Measurements from ENCODE around the gene SCFD1. TPM values are rescaled to one million over a fixed set of nuclear protein-coding genes. Genes with fewer than 3 reads are reported as not detected.

Gene SCFD1
- total RNA-seq, 4 donors from 2014 or later: 21.5 to 30.7 (median 28.2) TPM

GRCh38 chr14:30737916-30738315 is 115.8 kb downstream of the SCFD1 start:
- intact Hi-C loops (cut with DNase I; ENCODE audit: low total_unique reads): no loop called here
- ATAC-seq: no peak

GRCh38 chr14:30738978-30739377 is 116.9 kb downstream of the SCFD1 start:
- Histone ChIP-seq H3K9me3 (no peaks in the 10 kb centered on the region), H3K27ac (no peak overlapping the region), H3K27me3 (no peaks in the 10 kb centered on the region), H3K36me3 (peaks cover 0 to 19% of the 10 kb centered on the region in 2 donors), H3K4me3 (no peak overlapping the region), H3K4me1 (no peaks in the 10 kb centered on the region)
- no peak for TF ChIP-seq POLR2A (IDR thresholded peaks at IDR 0.05)
- TF ChIP-seq CTCF (IDR thresholded peaks at IDR 0.05 in 4 of 5, conservative IDR thresholded peaks at IDR 0.05 in 1 of 5): no peak
- no peak for ATAC-seq
- DNase-seq: no peak
- intact Hi-C loops (cut with DNase I; ENCODE audit: low total_unique reads): no loop called here
- in situ Hi-C loops (cut with MboI; ENCODE audit: low sequenced_read_pairs in 4 of 4): no loop called here

More at GRCh38 chr14:30737916-30738315, 115.8 kb downstream of the SCFD1 start:
- Histone ChIP-seq H3K4me3 (no peak overlapping the region), H3K27ac (no peak overlapping the region), H3K27me3 (no peaks in the 10 kb centered on the region), H3K36me3 (peaks cover 0 to 19% of the 10 kb centered on the region in 2 donors), H3K4me1 (no peaks in the 10 kb centered on the region), H3K9me3 (no peaks in the 10 kb centered on the region)
- no peak for TF ChIP-seq CTCF (IDR thresholded peaks at IDR 0.05 in 4 of 5, conservative IDR thresholded peaks at IDR 0.05 in 1 of 5)
- no peak for TF ChIP-seq POLR2A (IDR thresholded peaks at IDR 0.05)
- in situ Hi-C loops (cut with MboI; ENCODE audit: low sequenced_read_pairs in 4 of 4): no loop called here
- DNase-seq: no peak

GRCh38 chr14:30748343-30748742 is 126.2 kb downstream of the SCFD1 start:
- Histone ChIP-seq H3K36me3 (no peaks in the 10 kb centered on the region), H3K4me3 (no peak overlapping the region), H3K27ac (no peak overlapping the region), H3K27me3 (no peaks in the 10 kb centered on the region), H3K4me1 (no peaks in the 10 kb centered on the region), H3K9me3 (no peaks in the 10 kb centered on the region)
- ATAC-seq: no peak
- in situ Hi-C loops (cut with MboI; ENCODE audit: low sequenced_read_pairs in 4 of 4): no loop called here
- DNase-seq: no peak
- TF ChIP-seq POLR2A (IDR thresholded peaks at IDR 0.05) (no peak), CTCF (IDR thresholded peaks at IDR 0.05 in 4 of 5, conservative IDR thresholded peaks at IDR 0.05 in 1 of 5) (no peak)
- intact Hi-C loops (cut with DNase I; ENCODE audit: low total_unique reads): no loop called here

- ATAC-seq (no peak), DNase-seq (no peak)
- Histone ChIP-seq H3K36me3 (no peaks in the 10 kb centered on the region), H3K4me3 (no peak overlapping the region), H3K27ac (no peak overlapping the region), H3K27me3 (no peaks in the 10 kb centered on the region), H3K9me3 (no peaks in the 10 kb centered on the region), H3K4me1 (no peaks in the 10 kb centered on the region)
- in situ Hi-C loops (cut with MboI; ENCODE audit: low sequenced_read_pairs in 4 of 4): no loop called here
- TF ChIP-seq CTCF (IDR thresholded peaks at IDR 0.05 in 4 of 5, conservative IDR thresholded peaks at IDR 0.05 in 1 of 5): no peak
- TF ChIP-seq POLR2A (IDR thresholded peaks at IDR 0.05): no peak
- intact Hi-C loops (cut with DNase I; ENCODE audit: low total_unique reads): no loop called here
Measured at GRCh38 chr14:30751646-30752416, 129.7 kb downstream of the SCFD1 start.

Data from gastrocnemius medialis (tissue), 4 donors.